PC-9 (cell line): ENCODE data around the gene GNG7. TPM values are rescaled to one million over a fixed set of nuclear protein-coding genes. Genes with fewer than 3 reads are reported as not detected.

Experiments
- BruUV-seq: library from RNA; stranded (reverse); fragments of 400-500 nt; replicated peaks from 2 replicates; lab custom pipeline; 2021; lab: Mats Ljungman, UMichigan
- CTCF ChIA-PET: fragments of 300-600 bp; sonication (Branson Sonifier 250); formaldehyde crosslinking; loops from one replicate; lab custom pipeline; 2022; ENCODE audit warnings: antibody characterized with exemption; lab: Charles Lee
- POLR2A ChIA-PET: fragments of 300-600 bp; sonication (Branson Sonifier 250); formaldehyde crosslinking; loops from one replicate; lab custom pipeline; 2022; ENCODE audit warnings: antibody characterized with exemption; ENCODE audit not compliant: unreplicated experiment; lab: Charles Lee
- DNase-seq, 2 experiments: peaks; one replicate each; pipeline versions ENCODE4 v3.0.0 to v3.0.0-alpha.2; 2015 to 2022; ENCODE audit warnings: mixed read lengths in 1 of 2
- H2AFZ ChIP-seq: fragments of 200-600 bp; sonication (generic); 2 replicates; pipeline ENCODE4 v1.8.1; 2017; ENCODE audit warnings: antibody characterized with exemption
- H3F3A ChIP-seq: fragments of 200-600 bp; sonication (generic); 2 replicates; pipeline ENCODE4 v1.8.1; 2017; ENCODE audit warnings: antibody characterized with exemption, mild to moderate bottlenecking, low read depth; ENCODE audit not compliant: insufficient read depth
- H3K27ac ChIP-seq: fragments of 200-600 bp; sonication (generic); 2 replicates; pipeline ENCODE4 v1.6.1; 2016; ENCODE audit warnings: mixed run types
- H3K27me3 ChIP-seq: fragments of 200-600 bp; sonication (generic); 2 replicates; pipeline ENCODE4 v1.6.1; 2016; ENCODE audit warnings: low read depth, mixed run types; ENCODE audit not compliant: insufficient read depth
- H3K36me3 ChIP-seq: fragments of 200-600 bp; sonication (generic); 2 replicates; pipeline ENCODE4 v1.6.1; 2016; ENCODE audit warnings: low read depth, mixed run types
- H3K4me1 ChIP-seq: fragments of 200-600 bp; sonication (generic); replicated peaks from 2 replicates; pipeline ENCODE4 v1.6.1; 2016; ENCODE audit warnings: mixed run types; ENCODE audit not compliant: insufficient read depth
- H3K4me2 ChIP-seq: fragments of 200-600 bp; sonication (generic); 2 replicates; pipeline ENCODE4 v1.6.1; 2017; ENCODE audit warnings: mixed run types
- H3K4me3 ChIP-seq: fragments of 200-600 bp; sonication (generic); 2 replicates; pipeline ENCODE4 v1.6.1; 2016; ENCODE audit warnings: mixed run types
- H3K79me2 ChIP-seq: fragments of 200-600 bp; sonication (generic); 2 replicates; pipeline ENCODE4 v1.6.1; 2017; ENCODE audit warnings: low read depth, mixed run types
- H3K9me2 ChIP-seq: fragments of 200-600 bp; sonication (generic); 2 replicates; pipeline ENCODE4 v1.8.1; 2017; ENCODE audit warnings: mild to moderate bottlenecking; ENCODE audit not compliant: insufficient read depth
- H3K9me3 ChIP-seq: fragments of 200-600 bp; sonication (generic); 2 replicates; pipeline ENCODE4 v1.8.1; 2016; ENCODE audit warnings: low read depth; ENCODE audit not compliant: insufficient read depth
- H4K20me1 ChIP-seq: fragments of 200-600 bp; sonication (generic); 2 replicates; pipeline ENCODE4 v1.8.1; 2017; ENCODE audit not compliant: insufficient read depth
- CTCF ChIP-seq: fragments of 200-600 bp; sonication (generic); conservative IDR thresholded peaks from 2 replicates; pipeline ENCODE4 v1.6.1; 2017; ENCODE audit warnings: mixed run types, antibody characterized with exemption, mild to moderate bottlenecking, moderate library complexity
- EZH2 ChIP-seq: fragments of 200-600 bp; sonication (generic); IDR thresholded peaks from 2 replicates; pipeline ENCODE4 v1.8.0; 2017; ENCODE audit warnings: antibody characterized with exemption, low read depth
- intact Hi-C: fragments of 100-400 bp; cut with micrococcal nuclease; formaldehyde crosslinking; loops from one replicate; pipeline ENCODE4 v1.10.0; 2022; ENCODE audit not compliant: unreplicated experiment
- total RNA-seq: library from RNA; stranded (reverse); gene quantifications from 2 replicates; pipeline ENCODE4 v1.2.3, GENCODE V29; 2021

Gene GNG7
- total RNA-seq, 1 experiment from 2014 or later = 2.8 TPM

DNA sequence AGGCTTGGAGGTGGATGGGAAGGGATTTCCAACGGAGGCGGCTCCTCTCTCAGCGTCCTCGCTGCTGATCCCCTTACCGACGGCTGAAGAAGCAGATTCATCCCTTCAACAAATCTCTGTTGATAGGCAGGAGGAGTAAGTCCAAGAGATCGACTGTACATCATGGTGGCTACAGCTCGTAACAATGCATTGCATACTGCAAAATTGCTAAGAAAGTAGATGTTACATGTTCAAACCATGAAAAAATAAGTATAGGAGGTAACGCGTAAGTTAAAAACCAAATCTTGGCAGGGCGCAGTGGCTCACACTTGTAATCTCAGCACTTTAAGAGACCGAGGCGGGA is 37.8 kb upstream of the GNG7 start:
- no peak for TF ChIP-seq EZH2
- no peak for TF ChIP-seq CTCF
- DNase-seq = no peak
- peaks cover 21% of the 10 kb centered on the region for H3K27me3 ChIP-seq
- no peak overlapping the region for H3K27ac ChIP-seq
- no peak overlapping the region for H3K4me2 ChIP-seq
- H3K36me3 ChIP-seq = no peaks in the 10 kb centered on the region
- no peaks in the 10 kb centered on the region for H4K20me1 ChIP-seq
- no peaks in the 10 kb centered on the region for H3K79me2 ChIP-seq
- H3F3A ChIP-seq = no peaks in the 10 kb centered on the region
- ChIA-PET CTCF (no interaction called here), POLR2A (no interaction called here)
- no peaks in the 10 kb centered on the region for H3K9me2 ChIP-seq
- intact Hi-C loops = no loop called here
- H2AFZ ChIP-seq = no peak overlapping the region
- BruUV-seq = no TSS peak
- no peak overlapping the region for H3K4me3 ChIP-seq
- no peaks in the 10 kb centered on the region for H3K4me1 ChIP-seq
- H3K9me3 ChIP-seq = no peaks in the 10 kb centered on the region

DNA sequence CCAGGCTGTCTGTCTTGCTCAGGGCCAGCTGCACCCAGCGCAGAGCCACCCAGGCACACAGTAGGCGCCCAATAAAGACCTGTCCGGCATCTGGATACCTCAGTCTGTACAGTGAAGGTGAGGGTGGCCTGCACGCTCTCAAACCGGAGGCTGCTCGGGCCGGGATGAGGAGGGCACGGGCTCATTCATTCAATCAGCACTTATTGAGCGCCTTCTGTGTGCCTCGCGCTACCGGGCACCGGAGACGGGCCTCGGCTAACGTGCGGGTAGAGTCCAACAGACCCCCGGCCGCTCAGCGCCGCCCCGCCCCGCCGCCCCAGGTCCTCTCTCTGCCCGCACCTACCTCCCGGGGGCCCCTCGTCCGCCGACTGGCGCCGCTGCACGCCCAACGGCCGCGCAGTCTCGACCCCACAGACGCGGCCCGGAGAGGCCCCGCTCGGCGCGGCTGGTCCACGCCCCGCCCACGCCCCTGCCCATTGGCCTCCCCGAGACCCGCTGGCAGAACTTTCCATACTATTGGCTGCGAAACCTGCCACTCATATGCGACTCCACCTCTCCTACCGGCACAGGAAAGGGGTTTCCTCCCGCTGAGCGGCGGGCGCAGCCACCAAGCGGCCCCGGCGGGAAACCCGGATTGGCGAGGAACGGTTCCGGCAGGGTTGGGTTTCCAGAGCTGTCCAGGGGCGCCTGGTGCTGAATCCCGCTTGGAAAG is 37.3 kb upstream of the GNG7 start, which contains the start of gene SLC39A3:
TSS of gene SLC39A3 (minus strand) at position 416 of the 712 bp plus-strand sequence. CDS start 2,760 bp downstream, outside the sequence.
- CTCF ChIA-PET = interaction anchor here (0.6 kb wide), 1 partner anchor 211 kb away, joined by 4 read pairs; no protein-coding TSS in a partner anchor
- H3K27ac ChIP-seq = no peak within 1 kb of the TSS
- no peaks in the 10 kb centered on the region for H3K79me2 ChIP-seq
- H3K9me2 ChIP-seq = no peaks in the 10 kb centered on the region
- H3K4me2 ChIP-seq = peak within 1 kb of the TSS; percentile 79
- POLR2A ChIA-PET = no interaction called here
- no peaks in the 10 kb centered on the region for H3K9me3 ChIP-seq
- intact Hi-C loops = no loop called here
- DNase-seq = peak; percentile 85 to 96
- peak within 1 kb of the TSS; percentile 89 for H2AFZ ChIP-seq
- H3F3A ChIP-seq = no peaks in the 10 kb centered on the region
- H4K20me1 ChIP-seq = no peaks in the 10 kb centered on the region
- peaks cover 16% of the 10 kb centered on the region for H3K27me3 ChIP-seq
- BruUV-seq = no TSS peak
- no peak for TF ChIP-seq CTCF
- no peak for TF ChIP-seq EZH2
- H3K4me3 ChIP-seq = peak within 1 kb of the TSS; percentile 90
- H3K4me1 ChIP-seq = no peaks in the 10 kb centered on the region
- no peaks in the 10 kb centered on the region for H3K36me3 ChIP-seq

- Histone ChIP-seq H3K9me2 (no peaks in the 10 kb centered on the region), H3K27me3 (no peaks in the 10 kb centered on the region)
- CTCF ChIA-PET = no interaction called here
Observed at GRCh38 chr19:2736550-2737190, 34.2 kb upstream of the GNG7 start.

More at GRCh38 chr19:2736550-2737190, 34.2 kb upstream of the GNG7 start:
- Histone ChIP-seq H4K20me1 (no peaks in the 10 kb centered on the region), H3K79me2 (no peaks in the 10 kb centered on the region), H3K9me3 (no peaks in the 10 kb centered on the region), H2AFZ (no peak overlapping the region), H3K36me3 (no peaks in the 10 kb centered on the region), H3K4me3 (no peak overlapping the region), H3K27ac (no peak overlapping the region), H3K4me2 (no peak overlapping the region), H3F3A (no peaks in the 10 kb centered on the region), H3K4me1 (no peaks in the 10 kb centered on the region)
- TF ChIP-seq CTCF (no peak), EZH2 (no peak)
- no peak for DNase-seq
- BruUV-seq = no TSS peak
- intact Hi-C loops = no loop called here
- POLR2A ChIA-PET = no interaction called here
